ENCODE measurements around the gene UGT1A6. TPM values are rescaled to one million over a fixed set of nuclear protein-coding genes. Genes with fewer than 3 reads are reported as not detected.

The UGT1A6 gene
- total RNA-seq: not detected in 2 replicates

DNA sequence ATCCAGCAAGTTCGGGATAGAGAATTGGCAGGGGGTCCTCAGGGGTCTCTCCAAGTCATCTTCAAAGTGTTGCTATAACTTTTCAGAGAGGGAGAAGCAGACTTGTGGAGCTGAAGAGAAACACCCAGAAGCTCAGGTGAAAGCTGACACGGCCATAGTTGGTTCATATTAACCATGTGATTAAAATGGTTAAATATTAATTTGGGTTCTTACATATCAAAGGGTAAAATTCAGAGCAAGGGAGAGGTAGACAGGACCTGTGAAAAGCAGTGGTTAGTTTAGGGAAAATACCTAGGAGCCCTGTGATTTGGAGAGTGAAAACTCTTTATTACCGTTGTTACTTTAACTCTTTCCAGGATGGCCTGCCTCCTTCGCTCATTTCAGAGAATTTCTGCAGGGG is at the start of gene UGT1A6:
Gene UGT1A6 (plus strand): TSS at position 243 of the 400 bp plus-strand sequence. CDS start 115 bp downstream, at position 358.

DNA sequence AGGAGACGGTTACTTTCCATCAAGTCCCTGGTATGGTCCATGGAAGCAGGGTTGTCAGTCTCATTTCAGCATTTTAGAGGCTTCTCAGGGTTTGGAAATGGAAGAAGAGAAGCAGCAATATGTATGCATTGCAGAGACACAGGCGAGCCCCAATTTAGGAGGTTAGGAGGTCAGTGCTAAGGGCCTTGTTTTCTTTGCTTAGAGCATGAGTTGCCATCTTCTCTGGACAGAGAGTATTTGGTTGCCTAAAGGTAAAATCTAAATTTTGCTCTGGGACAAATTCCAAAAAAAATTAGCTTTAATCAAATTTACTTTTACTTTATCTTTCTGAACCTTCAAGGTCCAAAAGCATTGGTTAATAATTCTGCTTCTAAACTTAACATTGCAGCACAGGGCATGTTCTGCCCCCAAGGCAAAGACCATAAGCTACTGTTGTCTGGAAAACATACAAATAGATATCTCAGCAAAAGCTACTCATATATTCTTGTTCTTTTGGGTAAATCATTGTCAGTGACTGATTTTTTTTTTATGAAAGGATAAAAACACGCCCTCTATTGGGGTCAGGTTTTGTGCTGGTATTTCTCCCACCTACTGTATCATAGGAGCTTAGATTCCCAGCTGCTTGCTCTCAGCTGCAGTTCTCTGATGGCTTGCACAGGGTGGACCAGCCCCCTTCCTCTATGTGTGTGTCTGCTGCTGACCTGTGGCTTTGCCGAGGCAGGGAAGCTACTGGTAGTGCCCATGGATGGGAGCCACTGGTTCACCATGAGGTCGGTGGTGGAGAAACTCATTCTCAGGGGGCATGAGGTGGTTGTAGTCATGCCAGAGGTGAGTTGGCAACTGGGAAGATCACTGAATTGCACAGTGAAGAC is 21.2 kb upstream of the UGT1A6 start, which contains the start of gene UGT1A9:
Gene UGT1A9 (plus strand): TSS at position 609 of the 872 bp plus-strand sequence. CDS start 37 bp downstream, at position 646.

DNA sequence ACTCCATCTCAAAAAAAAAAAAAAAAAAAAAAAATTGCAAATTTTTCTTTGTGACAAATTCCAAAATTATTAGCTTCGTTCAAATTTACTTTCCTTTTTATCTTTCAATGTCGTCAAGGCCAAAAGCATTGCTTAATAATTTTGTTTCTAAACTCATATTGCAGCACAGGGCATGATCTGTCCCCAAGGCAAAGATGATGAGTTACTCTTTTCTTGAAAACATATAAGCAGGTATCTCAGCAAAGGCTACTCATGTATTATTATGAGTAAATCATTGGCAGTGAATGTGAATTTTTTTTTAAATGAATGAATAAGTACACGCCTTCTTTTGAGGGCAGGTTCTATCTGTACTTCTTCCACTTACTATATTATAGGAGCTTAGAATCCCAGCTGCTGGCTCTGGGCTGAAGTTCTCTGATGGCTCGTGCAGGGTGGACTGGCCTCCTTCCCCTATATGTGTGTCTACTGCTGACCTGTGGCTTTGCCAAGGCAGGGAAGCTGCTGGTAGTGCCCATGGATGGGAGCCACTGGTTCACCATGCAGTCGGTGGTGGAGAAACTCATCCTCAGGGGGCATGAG is 11.1 kb upstream of the UGT1A6 start, which contains the start of gene UGT1A7:
Gene UGT1A7 (plus strand): TSS at position 381 of the 579 bp plus-strand sequence. CDS start 37 bp downstream, at position 418.

DNA sequence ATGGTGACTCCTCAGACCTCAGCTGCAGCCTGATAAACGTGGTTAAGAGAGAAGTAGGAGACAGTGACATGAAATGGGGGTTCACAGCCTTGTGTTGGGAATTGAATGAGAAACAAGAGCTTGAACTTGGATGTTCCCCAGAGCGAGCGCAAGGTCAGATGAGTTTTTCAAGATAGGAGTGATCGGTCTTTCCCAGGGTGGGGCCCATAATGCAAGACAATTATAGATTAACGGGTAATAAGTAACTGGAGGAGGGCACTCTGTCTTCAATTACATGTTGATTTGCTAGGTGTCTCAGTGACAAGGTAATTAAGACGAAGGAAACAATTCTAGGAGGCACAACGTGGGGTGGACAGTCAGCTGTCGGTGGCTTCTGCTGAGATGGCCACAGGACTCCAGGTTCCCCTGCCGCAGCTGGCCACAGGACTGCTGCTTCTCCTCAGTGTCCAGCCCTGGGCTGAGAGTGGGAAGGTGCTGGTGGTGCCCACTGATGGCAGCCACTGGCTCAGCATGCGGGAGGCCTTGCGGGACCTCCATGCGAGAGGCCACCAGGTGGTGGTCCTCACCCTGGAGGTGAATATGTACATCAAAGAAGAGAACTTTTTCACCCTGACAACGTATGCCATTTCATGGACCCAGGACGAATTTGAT is 20.0 kb downstream of the UGT1A6 start, which contains the start of gene UGT1A5:
Gene UGT1A5 (plus strand): TSS at position 297 of the 651 bp plus-strand sequence. CDS start 85 bp downstream, at position 382.

DNA sequence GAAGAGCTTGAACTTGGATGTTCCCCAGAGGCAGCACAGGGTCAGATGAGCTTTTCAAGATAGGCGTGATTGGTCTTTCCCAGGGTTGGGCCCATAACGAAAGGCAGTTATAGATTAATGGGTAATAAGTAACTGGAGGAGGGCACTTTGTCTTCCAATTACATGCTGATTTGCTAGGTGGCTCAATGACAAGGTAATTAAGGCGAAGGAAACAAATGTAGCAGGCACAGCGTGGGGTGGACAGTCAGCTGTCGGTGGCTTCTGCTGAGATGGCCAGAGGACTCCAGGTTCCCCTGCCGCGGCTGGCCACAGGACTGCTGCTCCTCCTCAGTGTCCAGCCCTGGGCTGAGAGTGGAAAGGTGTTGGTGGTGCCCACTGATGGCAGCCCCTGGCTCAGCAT is 25.9 kb downstream of the UGT1A6 start, which contains the start of gene UGT1A4:
Gene UGT1A4 (plus strand): TSS at position 185 of the 400 bp plus-strand sequence. CDS start 85 bp downstream, at position 270.

DNA sequence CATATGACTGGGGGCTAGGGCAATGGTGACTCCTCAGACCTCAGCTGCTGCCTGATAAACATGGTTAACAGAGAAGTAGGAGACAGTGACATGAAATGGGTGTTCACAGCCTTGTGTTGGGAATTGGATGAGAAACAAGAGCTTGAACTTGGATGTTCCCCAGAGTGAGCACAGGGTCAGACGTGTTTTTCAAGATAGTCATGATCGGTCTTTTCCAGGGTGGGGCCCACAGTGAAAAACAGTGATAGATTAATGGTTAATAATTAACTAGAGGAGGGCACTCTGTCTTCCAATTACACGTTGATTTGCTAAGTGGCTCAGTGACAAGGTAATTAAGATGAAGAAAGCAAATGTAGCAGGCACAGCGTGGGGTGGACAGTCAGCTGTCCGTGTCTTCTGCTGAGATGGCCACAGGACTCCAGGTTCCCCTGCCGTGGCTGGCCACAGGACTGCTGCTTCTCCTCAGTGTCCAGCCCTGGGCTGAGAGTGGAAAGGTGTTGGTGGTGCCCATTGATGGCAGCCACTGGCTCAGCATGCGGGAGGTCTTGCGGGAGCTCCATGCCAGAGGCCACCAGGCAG is 36.1 kb downstream of the UGT1A6 start, which contains the start of gene UGT1A3:
Gene UGT1A3 (plus strand): TSS at position 320 of the 579 bp plus-strand sequence. CDS start 85 bp downstream, at position 405.

DNA sequence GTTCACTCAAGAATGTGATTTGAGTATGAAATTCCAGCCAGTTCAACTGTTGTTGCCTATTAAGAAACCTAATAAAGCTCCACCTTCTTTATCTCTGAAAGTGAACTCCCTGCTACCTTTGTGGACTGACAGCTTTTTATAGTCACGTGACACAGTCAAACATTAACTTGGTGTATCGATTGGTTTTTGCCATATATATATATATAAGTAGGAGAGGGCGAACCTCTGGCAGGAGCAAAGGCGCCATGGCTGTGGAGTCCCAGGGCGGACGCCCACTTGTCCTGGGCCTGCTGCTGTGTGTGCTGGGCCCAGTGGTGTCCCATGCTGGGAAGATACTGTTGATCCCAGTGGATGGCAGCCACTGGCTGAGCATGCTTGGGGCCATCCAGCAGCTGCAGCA is 67.4 kb downstream of the UGT1A6 start, which contains the start of gene UGT1A1:
Gene UGT1A1 (plus strand): TSS at position 228 of the 400 bp plus-strand sequence. CDS start 18 bp downstream, at position 246.

DNA sequence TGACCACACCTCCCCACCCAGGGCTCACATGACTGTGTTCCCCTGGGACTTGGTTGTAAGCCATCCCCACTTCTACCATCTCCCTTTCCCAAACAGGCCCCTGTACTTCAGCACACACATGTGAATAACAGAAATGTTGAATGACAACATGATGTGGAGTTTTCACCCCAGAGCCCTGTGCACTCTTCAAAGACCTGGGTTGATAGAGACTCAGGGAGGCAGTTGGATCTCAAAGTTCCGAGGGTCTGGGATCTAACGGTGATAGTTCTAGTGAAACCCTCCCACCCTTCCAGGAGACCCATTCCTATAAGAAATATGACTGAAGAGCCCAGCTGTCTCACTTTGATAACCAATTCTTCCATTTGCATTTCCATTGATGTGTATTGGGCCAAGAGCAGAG is 85.3 kb downstream of the UGT1A6 start, which contains the start of gene MROH2A:
Gene MROH2A (plus strand): TSS at position 301 of the 400 bp plus-strand sequence. CDS start 1,029 bp downstream, outside the sequence.

Other genes starting within 250 kb of the UGT1A6 start
- 14.2 and 35.7 TPM in 2 replicates for gene USP40, start 126.1 kb upstream of the UGT1A6 start, total RNA-seq
- gene UGT1A8, start 75.3 kb upstream of the UGT1A6 start, total RNA-seq: not detected in 2 replicates
- 0.06 TPM in 1 of 2 replicates, not detected in the other for gene UGT1A10, start 56.4 kb upstream of the UGT1A6 start, total RNA-seq
- not detected in 2 replicates for gene UGT1A9, start 21.0 kb upstream of the UGT1A6 start, total RNA-seq
- gene UGT1A7, start 11.0 kb upstream of the UGT1A6 start, total RNA-seq: not detected in 2 replicates
- gene UGT1A5, start 20.0 kb downstream of the UGT1A6 start, total RNA-seq: not detected in 2 replicates
- gene UGT1A4, start 25.8 kb downstream of the UGT1A6 start, total RNA-seq: not detected in 2 replicates
- not detected in 2 replicates for gene UGT1A3, start 36.2 kb downstream of the UGT1A6 start, total RNA-seq
- gene UGT1A1, start 67.4 kb downstream of the UGT1A6 start, total RNA-seq: not detected in 2 replicates
- not detected in 2 replicates for gene MROH2A, start 85.4 kb downstream of the UGT1A6 start, total RNA-seq
- gene HJURP, start 161.6 kb downstream of the UGT1A6 start, total RNA-seq: 11.0 and 17.2 TPM in 2 replicates
- not detected in 2 replicates for gene TRPM8, start 224.5 kb downstream of the UGT1A6 start, total RNA-seq

All from bladder microvascular endothelial cell (primary cell).